GM12874 (cell line): ENCODE measurements around the gene RBMX.

ENCODE experiments used
- TF ChIP-seq, protein P1 (sequence below): IDR thresholded peaks from 2 replicates; pipeline ENCODE4 v1.5.1; 2011; ENCODE audit warnings: low read depth, mild to moderate bottlenecking, control low read depth, low read length, moderate library complexity; ENCODE audit not compliant: insufficient read depth

The RBMX gene

GRCh38 chrX:136880452-136881013 is at the start of gene RBMX:
Gene RBMX (minus strand): TSS chrX:136880725. CDS start chrX:136879427, 1,298 bp downstream.
- TF ChIP-seq, protein P1, sequence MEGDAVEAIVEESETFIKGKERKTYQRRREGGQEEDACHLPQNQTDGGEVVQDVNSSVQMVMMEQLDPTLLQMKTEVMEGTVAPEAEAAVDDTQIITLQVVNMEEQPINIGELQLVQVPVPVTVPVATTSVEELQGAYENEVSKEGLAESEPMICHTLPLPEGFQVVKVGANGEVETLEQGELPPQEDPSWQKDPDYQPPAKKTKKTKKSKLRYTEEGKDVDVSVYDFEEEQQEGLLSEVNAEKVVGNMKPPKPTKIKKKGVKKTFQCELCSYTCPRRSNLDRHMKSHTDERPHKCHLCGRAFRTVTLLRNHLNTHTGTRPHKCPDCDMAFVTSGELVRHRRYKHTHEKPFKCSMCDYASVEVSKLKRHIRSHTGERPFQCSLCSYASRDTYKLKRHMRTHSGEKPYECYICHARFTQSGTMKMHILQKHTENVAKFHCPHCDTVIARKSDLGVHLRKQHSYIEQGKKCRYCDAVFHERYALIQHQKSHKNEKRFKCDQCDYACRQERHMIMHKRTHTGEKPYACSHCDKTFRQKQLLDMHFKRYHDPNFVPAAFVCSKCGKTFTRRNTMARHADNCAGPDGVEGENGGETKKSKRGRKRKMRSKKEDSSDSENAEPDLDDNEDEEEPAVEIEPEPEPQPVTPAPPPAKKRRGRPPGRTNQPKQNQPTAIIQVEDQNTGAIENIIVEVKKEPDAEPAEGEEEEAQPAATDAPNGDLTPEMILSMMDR: no peak

DNA sequence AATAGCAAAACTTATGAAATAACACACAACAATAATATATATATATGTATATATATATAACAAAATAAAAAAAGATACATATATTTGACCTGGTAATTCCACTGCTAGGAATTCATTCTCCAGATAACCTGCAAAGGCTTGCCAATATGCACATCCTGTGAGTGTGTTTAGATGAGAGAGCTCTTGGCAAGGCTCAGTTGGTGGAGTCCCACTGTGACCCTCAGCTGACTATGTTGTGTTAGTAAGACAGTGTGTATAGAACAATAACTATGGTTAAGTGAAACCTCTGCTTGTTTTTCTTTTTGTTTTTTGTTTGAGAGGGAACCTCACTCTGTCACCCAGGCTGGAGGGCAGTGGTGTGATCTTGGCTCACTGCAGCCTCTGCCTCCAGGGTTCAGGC is 39.5 kb upstream of the RBMX start:
- TF ChIP-seq, protein P1: no peak

GRCh38 chrX:136916827-136917226 is 36.3 kb upstream of the RBMX start:
- TF ChIP-seq, protein P1: no peak

GRCh38 chrX:136911253-136911652 is 30.7 kb upstream of the RBMX start:
- TF ChIP-seq, protein P1: no peak

GRCh38 chrX:136910565-136911035 is 30.1 kb upstream of the RBMX start:
- TF ChIP-seq, protein P1: no peak

- TF ChIP-seq, protein P1: no peak
Observed at GRCh38 chrX:136909706-136910564, 29.4 kb upstream of the RBMX start.

- TF ChIP-seq, protein P1: no peak
Observed at GRCh38 chrX:136909119-136909705, 28.7 kb upstream of the RBMX start.
